SK-N-SH treated with all-trans-retinoic acid at 6 μM for 48 hours (cell line): ENCODE results near the gene SULT6B1.
A peak's percentile ranks its signal among the peaks of the same experiment; 100 is the strongest.

Source experiments
- ATAC-seq: fragments of 200-7000 bp; cut with Tn5 transposase; 3 replicates; pipeline ENCODE4 v1.9.1; 2020; ENCODE audit warnings: mild to moderate bottlenecking, moderate library complexity
- ARNTL ChIP-seq: fragments of 450-650 bp; formaldehyde crosslinking; IDR thresholded peaks from 2 replicates; pipeline ENCODE4 v1.5.0; 2020; ENCODE audit warnings: low read depth, mild to moderate bottlenecking, moderate library complexity, borderline replicate concordance
- BACH2 ChIP-seq: fragments of 250-450 bp; sonication (Bioruptor Pico); IDR thresholded peaks from 2 replicates; pipeline ENCODE4 v1.9.0; 2021; ENCODE audit warnings: mild to moderate bottlenecking, borderline replicate concordance
- CREB5 ChIP-seq: fragments of 250-450 bp; sonication (Bioruptor Pico); IDR thresholded peaks from 2 replicates; pipeline ENCODE4 v1.5.1; 2020; ENCODE audit warnings: low read depth, mild to moderate bottlenecking, moderate library complexity
- CSDC2 ChIP-seq: fragments of 250-450 bp; sonication (Bioruptor Pico); IDR thresholded peaks from 2 replicates; pipeline ENCODE4 v1.5.0; 2020; ENCODE audit warnings: mild to moderate bottlenecking, moderate library complexity
- CSRNP3 ChIP-seq: fragments of 250-450 bp; sonication (Bioruptor Pico); IDR thresholded peaks from 2 replicates; pipeline ENCODE4 v1.5.1; 2021; ENCODE audit warnings: mild to moderate bottlenecking, moderate library complexity
- ESRRG ChIP-seq: fragments of 250-450 bp; sonication (Bioruptor Pico); IDR thresholded peaks from 2 replicates; pipeline ENCODE4 v1.6.1; 2021; ENCODE audit warnings: mild to moderate bottlenecking
- GLIS3 ChIP-seq: fragments of 250-450 bp; sonication (Bioruptor Pico); IDR thresholded peaks from 2 replicates; pipeline ENCODE4 v1.5.0; 2020; ENCODE audit warnings: mild to moderate bottlenecking, moderate library complexity
- ISL1 ChIP-seq: fragments of 250-450 bp; sonication (Bioruptor Pico); IDR thresholded peaks from 2 replicates; pipeline ENCODE4 v2.1.2; 2022; ENCODE audit warnings: mild to moderate bottlenecking, moderate library complexity
- OSR1 ChIP-seq: fragments of 250-450 bp; sonication (Bioruptor Pico); IDR thresholded peaks from 2 replicates; pipeline ENCODE4 v1.8.0; 2022; ENCODE audit warnings: moderate library complexity, mild to moderate bottlenecking, inconsistent platforms
- PATZ1 ChIP-seq: fragments of 250-450 bp; sonication (Bioruptor Pico); IDR thresholded peaks from 2 replicates; pipeline ENCODE4 v1.8.0; 2020; ENCODE audit warnings: mild to moderate bottlenecking, moderate library complexity, borderline replicate concordance
- POU6F1 ChIP-seq: fragments of 250-450 bp; sonication (Bioruptor Pico); IDR thresholded peaks from 2 replicates; pipeline ENCODE4 v1.8.0; 2021; ENCODE audit warnings: low read depth, mild to moderate bottlenecking, moderate library complexity, borderline replicate concordance
- PPARA ChIP-seq: fragments of 250-450 bp; sonication (Bioruptor Pico); IDR thresholded peaks from 2 replicates; pipeline ENCODE4 v1.5.0; 2020; ENCODE audit warnings: mild to moderate bottlenecking, borderline replicate concordance
- RARB ChIP-seq: fragments of 250-450 bp; sonication (Bioruptor Pico); IDR thresholded peaks from 2 replicates; pipeline ENCODE4 v1.8.0; 2021; ENCODE audit warnings: mild to moderate bottlenecking, moderate library complexity
- TCF4 ChIP-seq: fragments of 250-450 bp; sonication (Bioruptor Pico); IDR thresholded peaks from 2 replicates; pipeline ENCODE4 v1.8.0; 2021; ENCODE audit warnings: mild to moderate bottlenecking, moderate library complexity, borderline replicate concordance
- TSHZ2 ChIP-seq: fragments of 250-450 bp; sonication (Bioruptor Pico); IDR thresholded peaks from 2 replicates; pipeline ENCODE4 v1.5.0; 2020; ENCODE audit warnings: mild to moderate bottlenecking, moderate library complexity
- ZC3H10 ChIP-seq: fragments of 250-450 bp; sonication (Bioruptor Pico); IDR thresholded peaks from 2 replicates; pipeline ENCODE4 v1.5.1; 2021; ENCODE audit warnings: mild to moderate bottlenecking, moderate library complexity
- ZFP3 ChIP-seq: fragments of 250-450 bp; sonication (Bioruptor Pico); IDR thresholded peaks from 2 replicates; pipeline ENCODE4 v1.5.0; 2020; ENCODE audit warnings: mild to moderate bottlenecking, moderate library complexity
- ZFP30 ChIP-seq: fragments of 450-650 bp; formaldehyde crosslinking; IDR thresholded peaks from 2 replicates; pipeline ENCODE4 v1.5.0; 2022; ENCODE audit warnings: mild to moderate bottlenecking, moderate library complexity
- ZNF565 ChIP-seq: fragments of 450-650 bp; formaldehyde crosslinking; conservative IDR thresholded peaks from 2 replicates; pipeline ENCODE4 v1.5.0; 2020; ENCODE audit warnings: low read depth, mild to moderate bottlenecking, moderate library complexity
- ZNF70 ChIP-seq: fragments of 450-650 bp; formaldehyde crosslinking; IDR thresholded peaks from 2 replicates; pipeline ENCODE4 v1.5.0; 2020; ENCODE audit warnings: mild to moderate bottlenecking, moderate library complexity

SULT6B1 gene

GRCh38 chr2:37171624-37171950, 16.9 kb downstream of the SULT6B1 start:
- TF ChIP-seq ESRRG (CRISPR knock-in tag) (no peak), ZNF565 (CRISPR knock-in tag) (no peak), ZNF70 (CRISPR knock-in tag) (no peak), ZC3H10 (no peak), ISL1 (CRISPR knock-in tag) (no peak), TSHZ2 (CRISPR knock-in tag) (no peak), BACH2 (CRISPR knock-in tag) (no peak), CSRNP3 (CRISPR knock-in tag) (no peak)
- TF ChIP-seq, all 23 proteins: peak for 0
- no peak for ATAC-seq

- ATAC-seq, result peak; percentile 98
- TF ChIP-seq ARNTL, result no peak
- no peak for TF ChIP-seq BACH2 (CRISPR knock-in tag)
- no peak for TF ChIP-seq GLIS3 (CRISPR knock-in tag)
- no peak for TF ChIP-seq OSR1 (CRISPR knock-in tag)
- no peak for TF ChIP-seq CREB5 (CRISPR knock-in tag)
- TF ChIP-seq PPARA, result no peak
- TF ChIP-seq POU6F1, result no peak
- no peak for TF ChIP-seq ZNF70 (CRISPR knock-in tag)
- TF ChIP-seq PATZ1, result no peak
- no peak for TF ChIP-seq ZFP30 (CRISPR knock-in tag)
- TF ChIP-seq RARB (CRISPR knock-in tag), result no peak
- TF ChIP-seq ZFP3, result no peak
- TF ChIP-seq ZC3H10, result no peak
- no peak for TF ChIP-seq ZNF565 (CRISPR knock-in tag)
- TF ChIP-seq TCF4 (CRISPR knock-in tag), result no peak
Measured at GRCh38 chr2:37168217-37168981, 20.1 kb downstream of the SULT6B1 start.

GRCh38 chr2:37167636-37168180, 20.8 kb downstream of the SULT6B1 start:
- no peak for ATAC-seq
- TF ChIP-seq ZNF565 (CRISPR knock-in tag) (no peak), ESRRG (CRISPR knock-in tag) (no peak), PPARA (no peak), CSRNP3 (CRISPR knock-in tag) (no peak), CSDC2 (no peak), TSHZ2 (CRISPR knock-in tag) (no peak), ARNTL (no peak), POU6F1 (no peak), RARB (CRISPR knock-in tag) (no peak)
